ENCODE data around the gene FER. TPM values are rescaled to one million over a fixed set of nuclear protein-coding genes. Genes with fewer than 3 reads are reported as not detected.

FER gene
- total and polyA plus RNA-seq, 2 of the 8 experiments (the other 6 are each of a cell fraction or from before 2014, with no cell fraction given): 1.3 to 15.8 TPM

- Histone ChIP-seq H3K79me2 (ENCODE audit: control insufficient read depth in 1 of 2, insufficient read depth in 2 of 2, low read length in 2 of 2) (no peaks in the 10 kb centered on the region), H3K4me1 (replicated peaks in 1 of 4; ENCODE audit: control insufficient read depth in 3 of 4, insufficient read depth in 4 of 4, low read length in 3 of 4) (no peaks in the 10 kb centered on the region), H3K18ac (ENCODE audit: extremely low read depth, low read length) (no peak overlapping the region), H4K91ac (replicated peaks; ENCODE audit: insufficient read length, low read length) (no peak overlapping the region), H3K4me3 (ENCODE audit: extremely low read depth in 1 of 4, insufficient read depth in 2 of 4, low read depth in 3 of 4, low read length in 4 of 4) (no peak overlapping the region), H3K27me3 (replicated peaks in 1 of 4; ENCODE audit: control insufficient read depth in 3 of 4, extremely low read depth in 1 of 4, insufficient read depth in 3 of 4, low read length in 3 of 4) (no peaks in the 10 kb centered on the region), H3K4me2 (ENCODE audit: insufficient read depth in 1 of 2, low read depth in 2 of 2, low read length in 2 of 2) (no peak overlapping the region), H2BK12ac (ENCODE audit: low read depth, low read length) (no peak overlapping the region), H4K20me1 (replicated peaks in 1 of 2; ENCODE audit: control insufficient read depth in 1 of 2, insufficient read depth in 2 of 2, low read length in 2 of 2) (no peaks in the 10 kb centered on the region), H2BK20ac (ENCODE audit: low read length) (no peak overlapping the region), H2AFZ (ENCODE audit: low read length) (no peak overlapping the region), H2BK120ac (replicated peaks; ENCODE audit: low read depth, low read length) (no peak overlapping the region), H3K56ac (replicated peaks; ENCODE audit: insufficient read length, low read depth, low read length) (no peak overlapping the region), H3K9ac (replicated peaks in 1 of 4; ENCODE audit: extremely low read depth in 1 of 4, low read depth in 3 of 4, low read length in 3 of 4) (no peak overlapping the region), H2BK15ac (ENCODE audit: low read length) (no peak overlapping the region), H3K36me3 (ENCODE audit: control insufficient read depth in 2 of 4, insufficient read depth in 4 of 4, low read length in 3 of 4) (no peaks in the 10 kb centered on the region), H3K9me3 (ENCODE audit: insufficient read depth in 2 of 2, low read depth in 1 of 2, low read length in 1 of 2) (no peaks in the 10 kb centered on the region), H3K79me1 (ENCODE audit: low read depth, low read length) (no peaks in the 10 kb centered on the region), H3K27ac (ENCODE audit: low read depth, low read length) (no peak overlapping the region), H3K14ac (ENCODE audit: insufficient read length) (no peak overlapping the region), H4K5ac (ENCODE audit: insufficient read length, low read depth, low read length) (no peak overlapping the region), H3K4ac (replicated peaks; ENCODE audit: insufficient read length, low read depth, low read length) (no peak overlapping the region), H3K23ac (ENCODE audit: insufficient read length) (no peak overlapping the region), H2AK5ac (ENCODE audit: low read depth, low read length) (no peak overlapping the region), H4K8ac (ENCODE audit: extremely low read depth, insufficient read depth, low read length) (no peak overlapping the region), H2BK5ac (ENCODE audit: low read depth, low read length) (no peak overlapping the region), H3K23me2 (ENCODE audit: low read depth, low read length) (no peaks in the 10 kb centered on the region)
- no peak for TF ChIP-seq ZNF274 (IDR thresholded peaks at IDR 0.05; ENCODE audit: borderline replicate concordance, extremely low read depth, low read length)
- no peak for FAIRE-seq
- DNase-seq (ENCODE audit: low read depth in 1 of 2, low spot score in 2 of 2): no peak
- CTCF ChIA-PET (ENCODE audit: partially characterized antibody): interaction anchor here (1.2 kb wide), 1 partner anchor 424 kb away, joined by 3 read pairs; no protein-coding TSS in a partner anchor
- POLR2A ChIA-PET (ENCODE audit: partially characterized antibody): no interaction called here
Measured at GRCh38 chr5:108905805-108906204, 158.1 kb downstream of the FER start.
